ENCODE results near the gene PKIG. TPM values are rescaled to one million over a fixed set of nuclear protein-coding genes. Genes with fewer than 3 reads are reported as not detected.

Gene PKIG
- total RNA-seq, 4 donors from 2014 or later = 72.9 to 153 (median 100) TPM

- peak; percentile 52 to 60 for ATAC-seq
- H3K4me1 ChIP-seq = peaks cover 72% of the 10 kb centered on the region in 2 donors
- in situ Hi-C loops (cut with MboI; ENCODE audit: low sequenced_read_pairs in 4 of 4) = loop anchor here in 3 of 4 donors (10.0 to 25.0 kb wide), 3 partner anchors 127 to 390 kb away; partner anchors contain the start of genes OSER1 (in 3 of the 3) and TTPAL (in 1 of the 3)
These were observed 19.4 kb downstream of the PKIG start for GRCh38 chr20:44601801-44602204.

GRCh38 chr20:44603327-44603726 is 20.9 kb downstream of the PKIG start:
- peaks cover 0 to 14% of the 10 kb centered on the region in 2 donors for H3K36me3 ChIP-seq
- ATAC-seq (no peak), DNase-seq (no peak)
- intact Hi-C loops (cut with DNase I; ENCODE audit: low total_unique reads) (no loop called here), in situ Hi-C loops (cut with MboI; ENCODE audit: low sequenced_read_pairs in 4 of 4) (loop anchor here in 3 of 4 donors (10.0 to 25.0 kb wide), 3 partner anchors 129 to 391 kb away; partner anchors contain the start of genes OSER1 (in 3 of the 3) and TTPAL (in 1 of the 3))
- no peaks in the 10 kb centered on the region for H3K9me3 ChIP-seq
- no peak overlapping the region for H3K4me3 ChIP-seq
- H3K27ac ChIP-seq = peak overlapping the region in 3 of 4 donors; percentile 79 to 86 (median 82)
- TF ChIP-seq CTCF (IDR thresholded peaks at IDR 0.05 in 4 of 5, conservative IDR thresholded peaks at IDR 0.05 in 1 of 5) (no peak), POLR2A (IDR thresholded peaks at IDR 0.05) (no peak)
- no peaks in the 10 kb centered on the region for H3K27me3 ChIP-seq
- H3K4me1 ChIP-seq = peaks cover 62 to 64% of the 10 kb centered on the region in 2 donors

More at GRCh38 chr20:44601801-44602204, 19.4 kb downstream of the PKIG start:
- DNase-seq = peak; percentile 41 to 75
- no peaks in the 10 kb centered on the region for H3K27me3 ChIP-seq
- TF ChIP-seq POLR2A (IDR thresholded peaks at IDR 0.05) (no peak), CTCF (IDR thresholded peaks at IDR 0.05 in 4 of 5, conservative IDR thresholded peaks at IDR 0.05 in 1 of 5) (no peak)
- peaks cover 0 to 13% of the 10 kb centered on the region in 2 donors for H3K36me3 ChIP-seq
- no peak overlapping the region for H3K4me3 ChIP-seq
- peak overlapping the region; percentile 79 to 86 (median 81) for H3K27ac ChIP-seq
- intact Hi-C loops (cut with DNase I; ENCODE audit: low total_unique reads) = no loop called here
- no peaks in the 10 kb centered on the region for H3K9me3 ChIP-seq

- Histone ChIP-seq H3K4me3 (no peak overlapping the region), H3K4me1 (peaks cover 55 to 57% of the 10 kb centered on the region in 2 donors), H3K27me3 (no peaks in the 10 kb centered on the region), H3K27ac (peak overlapping the region in 3 of 4 donors; percentile 1 to 93 (median 42)), H3K9me3 (no peaks in the 10 kb centered on the region), H3K36me3 (peaks cover 0 to 8% of the 10 kb centered on the region in 2 donors)
- TF ChIP-seq CTCF (IDR thresholded peaks at IDR 0.05 in 4 of 5, conservative IDR thresholded peaks at IDR 0.05 in 1 of 5) (no peak), POLR2A (IDR thresholded peaks at IDR 0.05) (no peak)
- intact Hi-C loops (cut with DNase I; ENCODE audit: low total_unique reads) = no loop called here
- DNase-seq (no peak), ATAC-seq (no peak)
- in situ Hi-C loops (cut with MboI; ENCODE audit: low sequenced_read_pairs in 4 of 4) = loop anchor here (5.0 to 25.0 kb wide), 4 partner anchors 75 to 395 kb away; partner anchors contain the start of genes OSER1 (in 3 of the 4) and TTPAL (in 1 of the 4)
These were observed 24.5 kb downstream of the PKIG start for GRCh38 chr20:44606725-44607441.

GRCh38 chr20:44609006-44609515 is 26.7 kb downstream of the PKIG start:
- H3K4me1 ChIP-seq = peaks cover 34 to 38% of the 10 kb centered on the region in 2 donors
- peak overlapping the region; percentile 88 to 93 (median 92) for H3K27ac ChIP-seq
- TF ChIP-seq CTCF (IDR thresholded peaks at IDR 0.05 in 4 of 5, conservative IDR thresholded peaks at IDR 0.05 in 1 of 5) = no peak
- DNase-seq = peak; percentile 55 to 58
- H3K27me3 ChIP-seq = no peaks in the 10 kb centered on the region
- H3K4me3 ChIP-seq = peak overlapping the region; percentile 35 to 44 (median 41)
- peaks cover 0 to 16% of the 10 kb centered on the region in 2 donors for H3K36me3 ChIP-seq
- intact Hi-C loops (cut with DNase I; ENCODE audit: low total_unique reads) = loop anchor here (2.0 kb wide), 1 partner anchor 28 kb away; no protein-coding TSS in a partner anchor
- peak in 1 of 2 donors; percentile 64 for ATAC-seq
- H3K9me3 ChIP-seq = no peaks in the 10 kb centered on the region
- in situ Hi-C loops (cut with MboI; ENCODE audit: low sequenced_read_pairs in 4 of 4) = loop anchor here (5.0 to 25.0 kb wide), 4 partner anchors 77 to 397 kb away; partner anchors contain the start of genes OSER1 (in 3 of the 4) and TTPAL (in 1 of the 4)

Measured in gastrocnemius medialis (tissue), 4 donors.